GM04503 (cell line): ENCODE results near the gene GALNT14.
A peak's percentile ranks its signal among the peaks of the same experiment; 100 is the strongest.

Experiments used
- DNase-seq: peaks from one replicate; pipeline ENCODE4 v3.0.0-alpha.2; 2012; ENCODE audit warnings: low read depth

Gene GALNT14

DNA sequence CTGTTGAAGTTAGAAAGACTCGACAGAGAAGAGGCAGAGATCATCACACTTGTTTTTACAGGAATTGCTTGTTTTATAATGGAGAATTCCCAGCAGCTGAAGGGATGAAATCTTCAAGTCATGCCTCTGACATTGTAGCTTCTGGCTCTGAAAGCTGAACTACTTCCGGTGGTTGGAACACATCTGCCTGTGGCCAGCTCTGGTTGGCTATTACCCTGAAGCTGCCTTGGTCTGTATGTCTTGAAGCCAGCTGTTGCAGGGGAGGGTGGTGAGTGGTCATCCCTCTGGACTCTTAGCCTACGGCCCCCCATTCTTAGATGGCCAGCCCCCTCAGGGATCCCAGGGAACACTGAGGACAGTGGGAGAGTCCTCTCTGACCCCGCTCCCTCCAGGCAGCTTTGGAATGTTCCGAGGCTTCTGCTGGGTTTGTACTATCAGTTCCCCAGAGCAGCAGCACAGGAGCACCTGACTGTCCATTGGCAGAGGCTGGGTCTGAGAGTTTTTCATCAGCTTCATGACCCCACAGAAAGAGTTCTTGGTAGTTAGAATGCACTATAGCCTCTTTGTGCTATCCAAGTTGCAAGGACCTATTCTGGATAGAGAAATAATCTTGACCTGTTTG lies 243.6 kb downstream of the GALNT14 start:
- no peak for DNase-seq

DNA sequence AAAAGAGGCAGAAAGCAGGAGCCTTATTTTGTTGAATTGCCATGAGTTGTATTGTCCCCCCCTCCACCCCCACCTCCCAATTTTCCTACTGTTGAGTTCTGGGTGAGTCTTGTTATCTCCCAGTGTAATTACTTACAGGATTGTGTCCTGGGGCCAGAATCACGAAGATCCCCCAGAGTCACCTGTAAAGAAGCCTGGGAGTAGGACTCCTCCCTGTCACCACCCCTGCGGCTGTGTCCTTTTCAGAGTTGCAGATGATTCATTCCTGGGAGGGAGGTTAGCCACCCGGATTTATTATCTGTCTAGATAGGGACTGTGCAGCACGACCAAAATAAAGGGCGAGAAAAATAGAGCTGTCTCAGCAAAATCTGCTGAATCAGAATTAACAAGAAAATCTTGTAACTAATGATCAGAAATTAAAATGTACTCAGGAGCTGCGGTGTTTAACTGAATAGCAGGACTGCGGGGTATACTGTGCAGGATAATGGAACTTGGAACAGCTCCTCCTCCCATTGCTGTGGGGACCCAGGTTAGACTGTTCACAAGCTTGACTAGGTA lies 249.3 kb downstream of the GALNT14 start:
- DNase-seq: no peak

DNA sequence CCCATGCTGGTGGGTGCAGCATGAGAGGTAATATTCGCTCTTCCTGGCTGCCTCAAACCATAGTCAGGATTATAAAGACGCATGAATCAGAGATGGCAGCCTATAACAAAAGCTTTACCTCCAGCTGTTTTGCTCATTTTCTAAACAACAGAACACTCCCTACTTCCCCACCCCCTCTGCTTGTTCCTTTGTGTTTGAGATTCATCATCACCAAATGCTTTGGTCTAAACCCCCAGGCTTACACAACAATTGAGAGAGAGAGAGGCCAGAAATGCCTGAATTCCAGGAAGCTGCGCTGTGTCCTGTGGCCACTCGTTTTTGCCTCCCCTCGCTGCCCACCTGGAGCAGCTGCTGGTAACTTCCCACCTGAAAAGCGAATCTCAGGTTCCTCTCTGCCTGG lies 252.2 kb downstream of the GALNT14 start:
- DNase-seq: no peak

DNA sequence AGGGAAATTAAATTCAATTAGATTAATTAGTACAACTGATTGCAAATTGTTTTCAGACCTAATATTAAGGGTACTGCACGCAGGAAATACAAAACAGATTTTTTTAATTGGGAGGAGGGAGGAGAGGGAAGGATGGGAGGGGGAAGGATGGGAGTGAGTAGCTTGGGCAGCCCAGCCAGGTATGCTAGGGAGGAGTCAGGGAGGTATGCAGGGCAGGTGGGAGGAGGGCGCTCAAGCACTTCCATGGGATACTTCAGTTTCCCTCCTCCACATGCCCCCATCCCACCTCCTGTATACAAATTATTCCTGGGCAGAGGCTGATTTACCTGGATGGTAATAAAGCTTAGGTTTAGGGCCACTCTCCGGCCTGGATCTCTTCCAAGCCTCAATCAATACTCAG lies 254.4 kb downstream of the GALNT14 start:
- DNase-seq: no peak

DNA sequence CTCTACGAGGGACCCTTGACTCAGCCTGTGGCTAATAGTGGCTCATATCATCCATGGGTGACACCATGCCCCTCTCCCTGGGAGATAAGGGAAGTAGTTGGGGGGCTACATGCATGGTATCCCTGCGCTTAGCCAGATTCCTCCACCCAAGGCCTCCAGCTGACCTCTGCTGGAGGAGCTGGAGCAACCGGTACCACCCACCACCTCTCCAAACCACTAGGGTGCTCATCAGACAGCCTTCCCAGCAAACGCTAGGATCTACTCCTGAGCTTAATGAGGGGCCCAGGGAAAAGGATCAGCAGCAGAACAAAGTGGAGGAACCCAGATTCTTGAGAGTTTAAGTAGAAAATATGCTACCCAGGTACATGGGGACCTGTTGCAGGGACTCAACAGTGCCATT lies 255.1 kb downstream of the GALNT14 start:
- no peak for DNase-seq

DNA sequence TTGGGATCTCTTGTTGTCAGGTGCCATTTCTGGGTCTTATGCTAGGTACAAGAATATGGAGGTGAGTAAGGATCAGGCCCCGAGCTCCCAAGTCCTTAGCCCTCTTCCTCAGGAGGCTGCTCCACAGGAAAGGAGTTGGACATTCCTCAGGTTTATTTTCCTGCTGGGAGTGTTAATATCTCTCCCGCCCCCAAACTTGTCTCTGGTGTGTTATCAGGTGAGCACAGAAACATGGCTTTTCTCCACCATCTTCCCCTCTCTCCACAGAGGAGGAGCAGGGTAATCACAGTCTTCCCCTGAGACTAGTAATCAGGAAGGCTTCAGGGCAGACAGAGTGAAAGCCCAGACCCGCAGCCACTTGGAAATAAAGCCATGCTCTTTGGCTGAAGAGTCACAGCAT lies 257.7 kb downstream of the GALNT14 start:
- no peak for DNase-seq

DNA sequence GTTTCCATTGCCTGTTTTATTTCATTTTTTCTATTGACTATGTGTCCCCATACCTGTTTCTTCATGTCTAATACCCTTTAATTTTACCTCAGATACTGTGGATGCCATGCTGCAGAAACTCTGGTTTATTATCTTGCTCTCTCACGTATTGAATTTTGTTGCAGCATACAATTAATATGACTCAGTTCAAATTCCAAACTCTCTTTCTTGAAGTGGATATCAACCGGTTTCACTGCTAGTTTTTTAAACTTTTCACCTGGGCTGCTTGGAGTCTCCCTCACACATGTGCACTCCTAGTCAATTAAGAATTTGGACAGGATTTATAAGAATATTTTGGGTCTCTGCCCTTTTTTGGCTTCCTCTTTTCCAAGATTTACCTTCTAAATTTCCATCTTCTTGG lies 260.4 kb downstream of the GALNT14 start:
- no peak for DNase-seq

DNA sequence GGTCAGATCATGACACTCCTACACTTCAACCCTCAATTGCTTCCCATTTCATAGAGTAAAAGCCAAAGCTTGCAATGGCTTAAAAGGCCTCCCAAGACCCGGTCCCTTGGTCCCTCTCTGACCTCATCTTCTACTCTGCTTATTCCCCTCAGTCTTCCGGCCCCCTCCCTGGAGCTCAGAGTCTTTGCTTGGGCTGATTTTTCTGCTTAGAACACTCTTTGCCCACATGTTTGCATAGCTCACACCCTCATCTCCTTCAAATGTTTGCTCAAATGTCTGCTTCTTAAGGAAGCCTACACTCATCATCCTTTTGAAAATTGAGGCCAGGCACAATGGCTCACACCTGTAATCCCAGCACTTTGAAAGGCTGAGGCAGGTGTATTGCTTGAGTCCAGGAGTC lies 265.4 kb downstream of the GALNT14 start:
- DNase-seq: no peak

DNA sequence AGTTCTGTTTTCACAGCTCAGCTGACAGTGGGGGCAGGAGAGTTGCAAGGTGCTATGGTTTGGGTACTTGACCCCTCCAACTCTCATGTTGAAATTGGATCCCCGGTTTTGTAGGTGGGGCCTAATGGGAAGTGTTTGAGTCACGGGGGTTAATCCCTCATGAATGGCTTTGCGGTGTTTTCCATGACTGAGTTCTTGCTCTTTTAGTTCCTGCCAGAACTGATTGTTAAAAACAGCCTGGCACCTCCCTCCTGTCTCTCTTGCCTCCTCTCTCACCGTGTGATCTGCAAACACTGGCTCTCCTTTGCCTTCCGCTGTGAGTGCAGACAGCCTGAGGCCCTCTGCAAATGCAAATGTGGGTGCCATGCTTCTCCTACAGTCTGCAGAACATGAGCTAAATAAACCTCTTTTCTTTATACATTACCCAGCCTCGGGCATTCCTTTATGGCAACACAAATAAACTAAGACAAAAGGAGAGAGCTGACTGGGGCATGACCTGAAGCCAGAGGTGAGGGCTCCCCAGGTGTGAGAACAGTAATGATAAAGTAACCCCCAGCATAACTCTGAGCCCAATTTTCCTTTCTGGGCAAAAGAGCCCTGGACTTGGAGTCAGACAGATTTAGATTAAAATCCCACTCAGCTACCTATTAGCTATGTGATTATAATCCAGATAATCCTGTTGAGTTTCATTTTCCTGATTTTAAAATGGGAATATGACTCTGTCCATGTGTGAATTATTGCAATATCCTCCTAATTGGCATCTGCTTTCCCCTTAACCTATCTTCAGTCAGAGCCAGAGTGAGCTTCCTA lies 266.1 kb downstream of the GALNT14 start:
- no peak for DNase-seq

DNA sequence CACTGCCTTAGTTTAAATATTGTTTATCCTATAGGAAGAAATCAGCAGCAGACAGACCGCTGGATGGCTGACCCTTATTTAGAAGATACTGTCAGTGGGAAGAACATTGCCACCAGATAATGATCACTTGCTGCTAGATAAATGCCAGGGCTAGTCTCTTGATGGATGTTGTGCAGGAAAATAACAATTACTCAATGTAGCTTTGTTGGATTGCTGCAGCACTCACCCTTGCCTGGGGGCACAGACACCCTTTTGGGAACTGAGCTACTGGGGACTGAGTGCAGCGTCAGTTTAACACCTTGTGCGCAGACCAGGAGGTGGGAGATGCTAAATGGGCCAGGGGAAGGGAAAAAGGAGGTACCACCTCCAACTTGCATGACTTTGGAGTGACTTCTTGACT lies 266.8 kb downstream of the GALNT14 start:
- no peak for DNase-seq

DNA sequence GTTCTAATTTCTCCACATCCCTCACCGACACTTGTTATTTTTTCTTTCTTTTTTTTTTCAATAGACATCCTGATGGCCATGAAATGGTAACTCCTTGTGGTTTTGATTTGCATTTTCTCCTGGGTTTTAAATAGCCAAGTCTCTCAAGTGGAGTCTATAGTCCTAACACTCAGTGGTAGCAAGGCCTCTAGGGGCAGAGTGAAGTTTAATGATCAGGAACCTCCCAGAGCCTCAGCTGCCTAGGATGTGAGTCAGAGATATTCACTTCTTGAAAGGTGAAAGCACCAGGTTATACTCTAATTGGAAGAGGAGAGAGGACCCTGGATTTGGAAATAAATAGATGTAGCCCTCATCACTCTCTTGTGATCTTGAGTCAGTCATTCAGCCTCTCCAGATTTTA lies 268.3 kb downstream of the GALNT14 start:
- no peak for DNase-seq

DNA sequence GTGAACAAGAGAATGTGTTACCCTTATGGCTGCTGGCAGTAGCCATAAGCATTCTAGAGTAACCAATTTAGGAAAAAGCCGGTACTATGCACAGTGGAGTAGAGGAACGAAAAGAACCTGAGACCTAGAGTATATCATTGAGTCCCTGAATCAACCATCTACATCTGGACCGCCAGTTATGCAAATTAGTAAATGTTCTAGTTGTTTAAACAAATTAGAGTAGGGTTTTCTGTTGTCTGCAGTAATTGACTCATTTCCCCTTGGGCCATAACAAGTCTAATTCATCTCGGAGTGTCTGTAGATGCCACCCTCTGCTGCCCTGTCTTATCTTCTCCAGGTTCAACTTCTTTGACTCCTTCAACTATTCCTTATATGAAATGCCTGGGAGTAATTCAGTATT lies 270.9 kb downstream of the GALNT14 start:
- no peak for DNase-seq

DNA sequence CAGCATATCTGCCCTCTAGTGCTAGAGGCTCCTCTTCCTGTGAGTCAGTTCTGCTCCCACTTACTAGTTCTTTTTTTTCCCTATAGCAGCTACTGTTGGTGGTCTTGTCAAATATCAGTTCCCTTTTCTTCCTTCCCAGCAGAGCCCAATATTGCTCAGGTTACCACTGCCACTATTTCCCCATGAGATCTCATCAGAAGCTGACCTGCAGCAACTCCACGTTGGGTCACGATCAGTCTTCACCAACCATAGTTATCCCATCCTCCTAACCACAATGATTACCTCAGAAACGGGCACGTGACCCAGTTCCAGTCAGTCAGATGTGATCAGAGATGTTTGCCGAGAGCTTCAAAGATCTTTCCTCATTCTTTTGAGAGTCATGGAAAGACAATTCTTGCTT lies 271.3 kb downstream of the GALNT14 start:
- DNase-seq: no peak

DNA sequence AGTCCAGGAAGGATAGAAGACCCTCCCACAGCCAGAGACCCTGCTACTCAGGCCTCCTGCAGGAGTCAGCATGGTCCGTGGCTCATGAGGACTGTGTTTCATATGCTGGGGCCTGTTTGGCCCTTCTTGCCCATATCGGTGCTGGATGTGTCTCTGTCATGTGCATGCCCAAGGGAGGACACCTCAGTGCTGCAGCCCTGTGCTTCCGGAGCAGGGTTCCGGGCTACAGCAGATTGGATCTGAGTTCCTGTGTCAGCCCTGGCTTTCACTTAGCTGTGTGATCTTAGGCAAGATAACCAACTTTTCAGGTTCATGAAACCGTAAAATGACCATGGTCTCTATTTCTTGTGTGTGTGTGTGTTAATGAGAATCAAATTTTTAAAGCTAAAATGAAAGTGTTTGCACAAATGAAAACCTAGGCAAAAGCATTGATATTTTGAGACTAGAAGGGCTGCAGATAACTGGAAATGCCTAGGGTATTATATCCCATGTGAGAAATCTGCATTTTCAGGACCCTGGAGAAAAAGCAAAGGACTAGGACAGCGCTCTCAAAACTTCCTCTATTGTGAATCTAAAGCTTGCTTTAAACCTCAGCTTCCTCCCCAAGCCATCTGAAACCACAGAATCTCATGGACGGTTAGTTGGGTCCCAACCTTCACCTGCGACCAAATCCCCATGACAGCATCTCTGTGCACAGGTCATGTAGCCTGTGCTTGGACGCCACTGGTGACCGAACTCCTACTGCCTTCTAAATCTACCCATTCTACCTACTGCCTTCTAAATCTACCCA lies 272.2 kb downstream of the GALNT14 start:
- no peak for DNase-seq

DNA sequence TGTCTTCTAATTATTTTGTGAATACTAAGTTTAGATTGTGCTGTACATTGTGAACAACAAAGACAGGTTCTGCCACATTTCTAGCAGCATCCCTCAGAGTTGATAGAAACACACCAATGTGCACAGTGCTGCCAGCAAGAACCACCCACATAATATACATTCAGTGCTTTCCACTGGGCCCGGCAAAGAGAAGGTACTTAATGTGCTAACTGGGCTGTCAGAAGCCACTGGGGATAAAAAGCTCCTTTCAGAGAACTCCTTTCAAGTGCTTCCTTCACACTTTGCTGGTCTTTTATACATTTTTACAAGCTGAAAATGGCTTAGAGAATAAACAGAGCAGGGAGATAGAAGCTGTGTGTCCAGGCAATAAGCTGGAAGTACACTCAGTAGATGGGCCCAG lies 273.0 kb downstream of the GALNT14 start:
- DNase-seq: no peak

DNA sequence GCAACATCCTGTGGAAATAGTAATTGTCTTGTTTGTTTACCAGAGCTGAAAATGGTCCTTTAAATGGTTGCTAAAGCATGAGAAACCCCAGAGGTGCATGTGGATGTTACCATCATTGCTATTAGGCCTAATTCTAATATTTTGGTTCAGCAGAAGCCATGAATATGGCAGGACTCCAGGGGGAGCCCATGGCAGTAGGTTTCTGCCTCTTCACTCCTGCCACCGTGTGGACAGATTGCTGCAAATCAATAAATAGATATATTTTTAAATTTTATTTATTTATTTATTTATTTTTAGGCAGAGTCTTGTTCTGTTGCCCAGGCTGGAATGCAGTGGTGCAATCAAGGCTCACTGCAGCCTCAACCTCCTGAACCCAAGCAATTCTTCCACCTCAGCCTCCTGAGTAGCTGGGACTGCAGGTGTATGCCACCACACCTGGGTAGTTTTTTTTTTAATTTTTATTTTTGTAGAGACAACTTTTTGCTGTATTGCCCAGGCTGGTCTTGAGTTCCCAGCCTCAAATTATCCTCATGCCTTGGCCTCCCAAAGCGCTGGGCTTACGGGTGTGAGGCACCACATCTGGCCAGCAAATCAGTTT lies 276.1 kb downstream of the GALNT14 start:
- DNase-seq: peak; percentile 9

DNA sequence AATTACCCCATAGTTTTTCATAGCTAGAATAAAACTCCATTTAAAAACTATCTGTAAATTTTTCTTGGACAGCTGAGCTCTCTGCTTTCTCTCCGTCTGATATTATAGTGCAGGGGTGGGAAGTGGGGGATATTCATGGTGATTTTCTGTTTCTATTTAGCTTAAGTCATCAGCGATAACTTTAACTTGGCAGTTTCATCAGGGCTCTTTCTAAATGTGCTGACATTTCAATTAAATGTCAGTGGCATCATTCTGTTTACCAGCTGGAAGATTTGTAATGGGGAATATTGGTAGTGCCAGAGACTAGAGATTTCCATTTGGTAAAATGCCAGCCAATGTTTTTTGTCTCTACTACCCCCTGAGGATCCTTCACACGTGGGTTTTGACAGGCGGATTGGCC lies 277.5 kb downstream of the GALNT14 start:
- DNase-seq: no peak
